ENCODE results near the gene COPS2. TPM values are rescaled to one million over a fixed set of nuclear protein-coding genes. Genes with fewer than 3 reads are reported as not detected.

Gene COPS2
- total and polyA plus RNA-seq, 2 of the 13 experiments (the other 11 are each of a cell fraction or from before 2014, with no cell fraction given): 37.8 to 66.3 TPM

GRCh38 chr15:49096090-49096750 lies 59.2 kb downstream of the COPS2 start (continued):
- TF ChIP-seq ZBTB49 (CRISPR knock-in tag; IDR thresholded peaks at IDR 0.05; ENCODE audit: borderline replicate concordance) (no peak), KAT8 (CRISPR knock-in tag; IDR thresholded peaks at IDR 0.05) (no peak), GLMP (CRISPR knock-in tag; IDR thresholded peaks at IDR 0.05; ENCODE audit: borderline replicate concordance) (no peak), IKZF5 (CRISPR knock-in tag; IDR thresholded peaks at IDR 0.05) (no peak), SMC3 (IDR thresholded peaks at IDR 0.05; ENCODE audit: low read length) (no peak), HNRNPL (IDR thresholded peaks at IDR 0.05; ENCODE audit: low read depth, low read length) (no peak), SNAPC5 (CRISPR knock-in tag; IDR thresholded peaks at IDR 0.05; ENCODE audit: borderline replicate concordance) (no peak), POLR2A (IDR thresholded peaks at IDR 0.05; ENCODE audit: insufficient read depth in 1 of 2, low read depth in 2 of 2, low read length in 2 of 2) (0 out of 4 replicates have a peak, but pooled peaks of 1 of the 2 experiments have one; percentile 18), ZFY (CRISPR knock-in tag; IDR thresholded peaks at IDR 0.05) (peak; percentile 65), DBP (CRISPR knock-in tag; IDR thresholded peaks at IDR 0.05; ENCODE audit: not compliant biosample characterization) (no peak), ZNF260 (CRISPR knock-in tag; IDR thresholded peaks at IDR 0.05; ENCODE audit: borderline replicate concordance, low read depth) (no peak), ZKSCAN8 (CRISPR knock-in tag; IDR thresholded peaks at IDR 0.05; ENCODE audit: borderline replicate concordance) (no peak), TCF7 (IDR thresholded peaks at IDR 0.05; ENCODE audit: low read depth) (no peak), PRPF4 (IDR thresholded peaks at IDR 0.05; ENCODE audit: low read depth, low read length, poor library complexity, severe bottlenecking) (no peak), RERE (CRISPR knock-in tag; IDR thresholded peaks at IDR 0.05; ENCODE audit: low read depth) (no peak), CCAR2 (optimal IDR thresholded peaks at IDR 0.05; ENCODE audit: low read depth, low read length) (no peak), SOX5 (CRISPR knock-in tag; IDR thresholded peaks at IDR 0.05; ENCODE audit: borderline replicate concordance) (no peak), NPAS2 (CRISPR knock-in tag; IDR thresholded peaks at IDR 0.05; ENCODE audit: borderline replicate concordance) (no peak)

Data from HepG2 (cell line).